Uterus (tissue), 2 donors: Measurements from ENCODE around the gene ELMO1.

Experiments used
- POLR2A ChIP-seq, 2 donors: fragments of 450-650 bp; IDR thresholded peaks; one replicate each; pipeline ENCODE4 v1.6.1; 2016; ENCODE audit warnings: antibody characterized with exemption in 2 of 2, mild to moderate bottlenecking in 1 of 2, moderate library complexity in 1 of 2
- TF ChIP-seq, protein P1 (sequence below), 4 experiments: fragments of 200-600 bp in 2 of 4; fragments of 450-650 bp in 2 of 4; sonication (generic) in 2 of 4; IDR thresholded peaks; one replicate each; pipeline ENCODE4 v1.5.1; 2016 to 2019; ENCODE audit warnings: antibody characterized with exemption in 4 of 4, mild to moderate bottlenecking in 2 of 4, moderate library complexity in 1 of 4

GRCh38 chr7:37218956-37219355 is 229.7 kb downstream of the ELMO1 start:
- TF ChIP-seq, protein P1, sequence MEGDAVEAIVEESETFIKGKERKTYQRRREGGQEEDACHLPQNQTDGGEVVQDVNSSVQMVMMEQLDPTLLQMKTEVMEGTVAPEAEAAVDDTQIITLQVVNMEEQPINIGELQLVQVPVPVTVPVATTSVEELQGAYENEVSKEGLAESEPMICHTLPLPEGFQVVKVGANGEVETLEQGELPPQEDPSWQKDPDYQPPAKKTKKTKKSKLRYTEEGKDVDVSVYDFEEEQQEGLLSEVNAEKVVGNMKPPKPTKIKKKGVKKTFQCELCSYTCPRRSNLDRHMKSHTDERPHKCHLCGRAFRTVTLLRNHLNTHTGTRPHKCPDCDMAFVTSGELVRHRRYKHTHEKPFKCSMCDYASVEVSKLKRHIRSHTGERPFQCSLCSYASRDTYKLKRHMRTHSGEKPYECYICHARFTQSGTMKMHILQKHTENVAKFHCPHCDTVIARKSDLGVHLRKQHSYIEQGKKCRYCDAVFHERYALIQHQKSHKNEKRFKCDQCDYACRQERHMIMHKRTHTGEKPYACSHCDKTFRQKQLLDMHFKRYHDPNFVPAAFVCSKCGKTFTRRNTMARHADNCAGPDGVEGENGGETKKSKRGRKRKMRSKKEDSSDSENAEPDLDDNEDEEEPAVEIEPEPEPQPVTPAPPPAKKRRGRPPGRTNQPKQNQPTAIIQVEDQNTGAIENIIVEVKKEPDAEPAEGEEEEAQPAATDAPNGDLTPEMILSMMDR (IDR thresholded peaks at IDR 0.05): no peak
- TF ChIP-seq POLR2A (IDR thresholded peaks at IDR 0.05): no peak
